IPS-NIHi11 (cell line): ENCODE data around the gene NAALADL1.

Experiments used
- DNase-seq: peaks from one replicate; pipeline ENCODE4 v3.0.0; 2012; ENCODE audit warnings: mixed read lengths, low spot score

The NAALADL1 gene, protein sequence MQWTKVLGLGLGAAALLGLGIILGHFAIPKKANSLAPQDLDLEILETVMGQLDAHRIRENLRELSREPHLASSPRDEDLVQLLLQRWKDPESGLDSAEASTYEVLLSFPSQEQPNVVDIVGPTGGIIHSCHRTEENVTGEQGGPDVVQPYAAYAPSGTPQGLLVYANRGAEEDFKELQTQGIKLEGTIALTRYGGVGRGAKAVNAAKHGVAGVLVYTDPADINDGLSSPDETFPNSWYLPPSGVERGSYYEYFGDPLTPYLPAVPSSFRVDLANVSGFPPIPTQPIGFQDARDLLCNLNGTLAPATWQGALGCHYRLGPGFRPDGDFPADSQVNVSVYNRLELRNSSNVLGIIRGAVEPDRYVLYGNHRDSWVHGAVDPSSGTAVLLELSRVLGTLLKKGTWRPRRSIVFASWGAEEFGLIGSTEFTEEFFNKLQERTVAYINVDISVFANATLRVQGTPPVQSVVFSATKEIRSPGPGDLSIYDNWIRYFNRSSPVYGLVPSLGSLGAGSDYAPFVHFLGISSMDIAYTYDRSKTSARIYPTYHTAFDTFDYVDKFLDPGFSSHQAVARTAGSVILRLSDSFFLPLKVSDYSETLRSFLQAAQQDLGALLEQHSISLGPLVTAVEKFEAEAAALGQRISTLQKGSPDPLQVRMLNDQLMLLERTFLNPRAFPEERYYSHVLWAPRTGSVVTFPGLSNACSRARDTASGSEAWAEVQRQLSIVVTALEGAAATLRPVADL

DNA sequence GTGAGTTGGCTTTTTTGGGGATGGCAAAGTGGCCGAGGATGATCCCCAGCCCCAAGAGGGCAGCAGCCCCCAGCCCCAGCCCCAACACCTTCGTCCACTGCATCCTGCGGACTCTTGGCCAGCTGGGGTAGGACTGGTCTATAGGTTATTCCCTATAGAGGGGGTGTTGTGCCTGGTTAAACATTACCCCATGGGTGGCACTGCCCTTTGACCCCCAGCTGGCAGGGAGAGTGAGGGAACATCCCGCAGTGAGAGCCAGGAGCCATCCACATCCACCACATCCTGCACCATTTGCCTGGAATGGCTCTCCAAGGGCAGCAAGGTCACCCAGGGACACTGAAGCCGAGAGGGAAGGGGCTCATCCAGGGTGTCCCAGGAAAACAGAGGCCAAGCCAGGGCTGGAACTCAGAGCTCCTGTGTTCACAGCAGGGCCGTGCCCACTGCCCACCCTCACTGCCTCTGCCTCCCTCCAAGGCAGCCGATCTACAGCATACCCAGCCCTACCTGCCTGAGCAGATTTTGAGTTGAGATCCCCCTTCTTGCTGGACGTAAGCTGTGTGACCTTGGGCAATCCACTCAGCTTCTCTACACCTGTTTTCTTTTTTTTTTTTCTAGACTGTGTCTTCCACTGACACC, at the start of gene NAALADL1:
TSS of gene NAALADL1 (minus strand) at position 135 of the 636 bp plus-strand sequence. CDS start at position 103, 32 bp downstream.
- no peak for DNase-seq

GRCh38 chr11:65107751-65108468, 49.6 kb upstream of the NAALADL1 start:
- DNase-seq, result no peak

DNA sequence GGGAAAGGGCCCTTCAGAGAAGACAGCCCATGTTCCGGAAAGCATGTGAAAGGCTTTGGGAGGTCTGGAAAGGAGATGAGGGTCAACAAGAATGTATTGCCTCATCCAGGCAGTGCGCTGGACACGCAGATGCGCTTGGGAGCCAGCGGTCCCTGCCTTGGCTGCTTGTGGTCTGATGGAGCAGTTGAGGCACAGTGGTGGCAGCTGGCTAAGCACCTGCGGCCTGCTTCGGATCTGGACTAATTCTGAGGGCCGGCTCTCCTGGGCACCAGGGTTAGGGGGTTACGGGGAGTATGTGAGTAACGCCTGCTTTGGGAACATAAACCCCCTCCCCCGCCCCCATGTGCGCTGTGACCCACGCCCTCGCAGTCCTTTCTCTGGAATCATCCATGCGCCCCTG, 48.7 kb upstream of the NAALADL1 start:
- no peak for DNase-seq

- no peak for DNase-seq
These were observed 46.3 kb upstream of the NAALADL1 start for GRCh38 chr11:65104628-65105027.

DNA sequence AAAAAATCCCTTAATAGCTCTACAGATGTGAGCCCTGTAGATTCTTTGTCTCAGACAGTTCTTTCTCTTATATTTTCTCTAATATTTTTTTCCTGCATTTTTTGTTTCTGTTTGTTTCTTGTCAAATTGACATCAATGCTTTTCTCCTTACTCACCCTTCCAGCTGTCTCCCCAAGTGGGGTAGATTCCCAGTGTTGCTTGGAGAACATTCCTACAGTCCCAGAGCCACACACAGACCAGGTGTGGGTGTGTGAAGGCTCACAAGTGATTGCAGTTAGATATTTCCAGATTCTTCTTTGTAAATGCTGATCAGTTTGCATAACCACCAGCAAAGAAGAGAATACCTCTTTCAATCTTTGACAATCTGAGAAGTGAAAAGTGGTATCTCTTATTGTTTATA, 45.1 kb upstream of the NAALADL1 start:
- DNase-seq, result no peak

GRCh38 chr11:65102142-65103095, 44.1 kb upstream of the NAALADL1 start:
- no peak for DNase-seq

- DNase-seq, result no peak
These were observed 42.5 kb upstream of the NAALADL1 start for GRCh38 chr11:65100674-65101350.

DNA sequence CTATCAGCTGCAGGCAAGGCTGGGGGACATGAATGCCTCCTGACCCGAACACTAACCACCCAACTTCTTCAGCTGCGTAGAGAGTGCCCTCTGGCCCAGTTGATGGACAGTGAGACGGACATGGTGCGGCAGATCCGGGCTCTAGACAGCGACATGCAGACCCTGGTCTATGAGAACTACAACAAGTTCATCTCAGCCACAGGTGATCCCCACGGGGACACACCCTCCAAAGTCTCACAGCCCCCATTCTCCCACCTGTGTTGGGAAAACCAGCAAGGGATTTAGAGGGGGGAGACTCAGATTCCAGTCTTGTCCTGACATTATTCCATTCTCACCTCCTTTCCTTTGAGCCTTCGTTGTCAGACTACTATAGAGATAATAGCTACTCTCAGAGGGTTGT, 38.6 kb upstream of the NAALADL1 start:
- DNase-seq, result no peak

GRCh38 chr11:65095974-65096806, 37.8 kb upstream of the NAALADL1 start, which contains the start of gene VPS51:
VPS51 (plus strand) TSS chr11:65096214; CDS start chr11:65096251, 37 bp downstream.
- DNase-seq, result peak; percentile 96

- no peak for DNase-seq
These were observed 37.1 kb upstream of the NAALADL1 start for GRCh38 chr11:65095427-65095826.

DNA sequence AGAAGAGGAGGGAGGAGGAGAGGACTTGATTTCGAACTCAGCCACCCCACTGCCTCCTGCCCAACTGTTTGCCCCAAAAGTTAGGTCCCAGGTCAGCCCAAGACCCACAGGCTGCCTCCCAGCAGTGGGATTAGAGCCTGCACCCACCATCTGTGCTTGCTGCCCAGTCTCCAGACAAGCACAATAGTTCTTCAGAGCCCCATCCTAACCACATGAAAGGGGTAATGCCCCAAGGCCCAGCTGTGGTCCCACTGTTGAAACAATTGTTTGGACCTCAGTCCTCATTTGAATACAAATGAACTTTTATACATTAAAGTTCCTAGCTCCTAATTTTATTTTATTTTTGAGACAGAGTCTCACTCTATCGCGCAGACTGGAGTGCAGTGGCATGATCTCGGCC, 32.3 kb upstream of the NAALADL1 start:
- no peak for DNase-seq

DNA sequence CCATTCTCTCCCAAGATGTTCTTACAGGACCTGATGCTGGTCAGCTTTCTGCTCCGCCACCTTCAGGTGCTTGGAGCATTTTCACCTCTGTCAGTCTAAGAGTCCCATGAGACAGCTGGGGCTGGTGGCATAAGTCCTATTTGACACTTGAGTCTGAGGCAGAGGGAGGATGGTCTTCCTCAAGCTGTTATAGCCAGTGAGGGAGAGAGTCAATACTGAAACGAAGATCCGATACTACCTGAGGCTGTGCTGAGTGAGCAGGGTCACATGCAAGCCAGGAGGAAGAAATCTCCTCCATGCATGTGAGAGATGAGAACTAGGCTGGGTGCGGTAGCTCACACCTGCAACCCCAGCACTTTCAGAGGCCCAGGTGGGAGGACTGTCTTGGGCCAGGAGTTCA, 31.3 kb upstream of the NAALADL1 start:
- DNase-seq, result no peak

- DNase-seq, result no peak
These were observed 29.5 kb upstream of the NAALADL1 start for GRCh38 chr11:65087827-65088226.

GRCh38 chr11:65087216-65087615, 28.9 kb upstream of the NAALADL1 start:
- DNase-seq, result no peak

DNA sequence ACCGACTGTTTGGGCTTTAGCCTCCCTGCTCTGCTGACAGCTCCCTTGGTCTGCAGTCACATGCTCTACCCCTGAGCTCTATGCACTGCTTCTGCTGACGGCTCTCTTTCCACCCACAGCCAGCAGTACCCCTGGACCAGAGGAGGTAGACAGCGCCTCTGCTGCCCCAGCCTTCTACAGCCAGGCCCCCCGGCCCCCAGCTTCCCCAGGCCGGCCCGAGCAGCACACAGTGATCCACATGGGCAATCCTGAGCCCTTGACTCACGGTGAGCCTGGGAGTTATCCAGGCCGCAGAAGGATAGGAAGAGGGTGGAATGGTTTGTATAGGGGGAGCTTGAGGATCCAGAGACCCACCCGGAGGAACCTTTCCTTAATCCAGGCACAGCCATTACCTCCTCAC, 28.5 kb upstream of the NAALADL1 start:
- DNase-seq, result no peak

GRCh38 chr11:65085446-65085845, 27.1 kb upstream of the NAALADL1 start:
- no peak for DNase-seq

DNA sequence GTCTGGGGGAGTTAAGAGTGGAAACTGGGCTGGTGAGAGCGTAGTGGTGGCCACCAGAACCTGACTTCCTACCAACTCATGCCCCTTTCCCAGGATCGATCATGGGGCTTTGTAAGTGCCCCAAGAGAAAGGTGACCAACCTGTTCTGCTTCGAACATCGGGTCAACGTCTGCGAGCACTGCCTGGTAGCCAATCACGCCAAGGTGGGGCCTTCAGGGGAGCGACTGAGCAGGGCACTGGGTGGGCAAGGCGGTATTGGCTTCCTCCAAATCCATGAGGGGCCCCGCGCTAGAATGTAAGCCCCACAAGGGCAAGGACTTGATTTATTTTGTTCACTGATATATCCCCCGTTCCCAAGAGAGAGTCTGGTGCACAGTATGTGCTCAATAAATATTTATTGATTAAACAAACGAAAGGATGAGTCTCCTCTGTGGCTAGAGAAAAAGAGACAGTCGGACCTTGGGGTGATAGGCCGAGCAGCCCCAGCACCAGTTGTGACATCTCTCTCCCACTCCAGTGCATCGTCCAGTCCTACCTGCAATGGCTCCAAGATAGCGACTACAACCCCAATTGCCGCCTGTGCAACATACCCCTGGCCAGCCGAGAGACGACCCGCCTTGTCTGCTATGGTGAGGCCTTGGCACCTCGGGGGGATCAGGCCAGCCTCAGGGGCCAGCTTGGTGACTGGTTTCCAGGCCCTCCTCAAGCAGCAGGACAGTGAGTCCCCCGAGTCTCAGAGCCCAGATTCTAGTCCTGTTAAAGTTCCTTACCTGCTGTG, 26.4 kb upstream of the NAALADL1 start:
- DNase-seq, result no peak

- DNase-seq, result peak; percentile 99
These were observed 25.7 kb upstream of the NAALADL1 start, which contains the start of the genes CDCA5 and ZFPL1 for GRCh38 chr11:65083834-65084597. CDCA5 (minus strand) TSS chr11:65084040; CDS start chr11:65083978, 62 bp downstream. ZFPL1 (plus strand) TSS chr11:65084222; CDS start chr11:65084699, 477 bp downstream.
